HepG2 (cell line): Measurements from ENCODE around the gene PSMB10. TPM values are rescaled to one million over a fixed set of nuclear protein-coding genes. Genes with fewer than 3 reads are reported as not detected.

Experiments used
- BHLHE40 ChIP-seq: IDR thresholded peaks from 2 replicates; pipeline ENCODE4 v1.6.1; 2011; ENCODE audit warnings: low read length, improper control_type of control experiment
- CC2D1A ChIP-seq: sonication (generic); formaldehyde crosslinking; IDR thresholded peaks from 2 replicates; pipeline ENCODE4 v1.8.1; 2023; ENCODE audit warnings: mild to moderate bottlenecking, missing genetic modification reagents
- HMGA1 ChIP-seq: sonication (generic); formaldehyde crosslinking; conservative IDR thresholded peaks from 2 replicates; pipeline ENCODE4 v1.4.0; 2020; ENCODE audit warnings: missing genetic modification reagents
- MIER2 ChIP-seq: IDR thresholded peaks from 2 replicates; pipeline ENCODE4 v1.6.1; 2016; ENCODE audit warnings: missing biosample characterization, missing genetic modification reagents
- RBAK ChIP-seq: sonication (generic); formaldehyde crosslinking; IDR thresholded peaks from 2 replicates; pipeline ENCODE4 v1.5.1; 2020; ENCODE audit warnings: mild to moderate bottlenecking, missing genetic modification reagents
- RXRB ChIP-seq: IDR thresholded peaks from 2 replicates; pipeline ENCODE4 v1.6.1; 2016; ENCODE audit warnings: borderline replicate concordance, missing genetic modification reagents, missing compliant biosample characterization
- SSRP1 ChIP-seq: IDR thresholded peaks from 2 replicates; pipeline ENCODE4 v1.6.1; 2016; ENCODE audit warnings: control low read depth
- U2AF2 ChIP-seq: fragments of 200-400 bp; formaldehyde crosslinking; IDR thresholded peaks from 2 replicates; pipeline ENCODE4 v1.6.1; 2017; ENCODE audit warnings: low read depth, mild to moderate bottlenecking, low read length
- ZFP36 ChIP-seq: fragments of 150-350 bp; IDR thresholded peaks from 2 replicates; pipeline ENCODE4 v1.6.1; 2018; ENCODE audit warnings: borderline replicate concordance, low read length, low read depth; ENCODE audit not compliant: partially characterized antibody
- ZIK1 ChIP-seq: sonication (generic); formaldehyde crosslinking; IDR thresholded peaks from 2 replicates; pipeline ENCODE4 v1.5.0; 2020; ENCODE audit warnings: mild to moderate bottlenecking, low read depth, missing genetic modification reagents, borderline replicate concordance
- ZNF224 ChIP-seq: sonication (generic); formaldehyde crosslinking; IDR thresholded peaks from 2 replicates; pipeline ENCODE4 v1.5.0; 2020; ENCODE audit warnings: mild to moderate bottlenecking, missing genetic modification reagents
- ZNF543 ChIP-seq: sonication (generic); formaldehyde crosslinking; IDR thresholded peaks from 2 replicates; pipeline ENCODE4 v1.4.0; 2020; ENCODE audit warnings: mild to moderate bottlenecking, missing genetic modification reagents
- ZNF747 ChIP-seq: sonication (generic); formaldehyde crosslinking; IDR thresholded peaks from 2 replicates; pipeline ENCODE4 v1.8.1; 2023; ENCODE audit warnings: missing genetic modification reagents, mild to moderate bottlenecking, borderline replicate concordance
- ZNF766 ChIP-seq: sonication (generic); formaldehyde crosslinking; IDR thresholded peaks from 2 replicates; pipeline ENCODE4 v1.5.0; 2020; ENCODE audit warnings: missing genetic modification reagents, borderline replicate concordance
- polyA plus RNA-seq, 8 experiments: library from polyadenylated mRNA; depleted of rRNA in 3 of 8; stranded (reverse) in 7 of 8; unstranded in 1 of 8; fragments of >200 nt; fragmentation: Illumina TruSeq in 4 of 8; extraction: Trizol in 4 of 8; gene quantifications; 2 replicates each; pipeline versions ENCODE4 v1.2.1 to v1.2.3, GENCODE V29; 2011 to 2016; ENCODE audit warnings: low read depth in 4 of 8, missing spikeins in 1 of 8, mixed read lengths in 1 of 8; ENCODE audit not compliant: insufficient read depth in 1 of 8
- total RNA-seq, 5 experiments: library from RNA; depleted of rRNA; stranded (reverse); fragments of >200 nt; fragmentation: Illumina TruSeq; extraction: Trizol; gene quantifications; 2 replicates each; pipeline ENCODE4 v1.2.3, GENCODE V29; 2016; ENCODE audit warnings: low read depth in 1 of 5
- TF ChIP-seq, protein P1 (sequence below): sonication (generic); formaldehyde crosslinking; IDR thresholded peaks from 2 replicates; pipeline ENCODE4 v1.9.0; 2021; ENCODE audit warnings: mild to moderate bottlenecking, missing genetic modification reagents
- TF ChIP-seq, protein P2 (sequence below), 2 experiments: fragments of 450-650 bp in 1 of 2; sonication (generic) in 1 of 2; formaldehyde crosslinking; IDR thresholded peaks; 2 replicates each; pipeline versions ENCODE4 v1.5.0 to v1.8.0; 2020 to 2022; ENCODE audit warnings: mild to moderate bottlenecking in 1 of 2, missing genetic modification reagents in 1 of 2
- TF ChIP-seq, protein P3 (sequence below): IDR thresholded peaks from 2 replicates; pipeline ENCODE4 v1.6.1; 2016; ENCODE audit warnings: low read depth, borderline replicate concordance
- TF ChIP-seq, protein P4 (sequence below): sonication (generic); formaldehyde crosslinking; conservative IDR thresholded peaks from 2 replicates; pipeline ENCODE4 v1.4.0; 2020; ENCODE audit warnings: missing genetic modification reagents
- TF ChIP-seq, protein P5 (sequence below): sonication (generic); formaldehyde crosslinking; IDR thresholded peaks from 2 replicates; pipeline ENCODE4 v1.4.0; 2020; ENCODE audit warnings: missing genetic modification reagents, mild to moderate bottlenecking, borderline replicate concordance

The PSMB10 gene
- total and polyA plus RNA-seq, 2 of the 13 experiments (the other 11 are each of a cell fraction or from before 2014, with no cell fraction given), result 12.7 to 65.9 TPM

DNA sequence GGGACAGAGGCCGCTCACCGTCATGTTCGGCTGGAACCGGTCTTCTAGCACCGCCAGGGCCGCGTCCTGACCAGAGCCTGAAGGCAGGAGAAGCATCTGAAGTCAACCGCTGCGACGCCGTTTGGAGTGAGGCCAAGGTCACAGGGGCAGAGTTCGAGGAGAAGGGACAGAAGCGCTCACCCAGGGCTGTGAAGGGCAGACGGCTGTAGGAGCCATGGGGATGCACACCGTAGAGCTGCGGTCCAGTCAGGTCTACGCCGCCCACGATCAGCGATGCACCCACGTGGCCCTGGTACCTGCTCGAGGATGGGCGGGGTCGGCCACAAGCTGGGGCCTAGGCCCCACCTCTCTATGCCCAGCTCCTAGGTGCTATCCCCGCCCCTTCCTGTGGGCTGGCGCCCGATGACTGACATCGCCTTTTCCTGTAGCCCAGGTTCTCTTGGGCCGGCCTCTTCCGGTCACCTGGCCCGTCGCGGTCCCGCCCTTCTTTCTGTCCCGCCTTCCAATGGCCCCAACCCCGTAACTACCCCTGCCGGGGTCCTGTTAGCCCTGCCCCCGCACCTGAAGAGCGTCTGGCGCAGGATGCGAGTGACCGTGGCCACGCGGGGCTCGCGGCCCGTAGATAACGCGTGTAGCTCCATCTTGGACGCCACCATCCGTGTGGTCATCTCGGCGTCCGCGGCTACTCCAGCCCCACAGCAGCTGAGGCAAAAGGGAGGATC is 1.1 kb downstream of the PSMB10 start (continued):
- TF ChIP-seq, protein P1, sequence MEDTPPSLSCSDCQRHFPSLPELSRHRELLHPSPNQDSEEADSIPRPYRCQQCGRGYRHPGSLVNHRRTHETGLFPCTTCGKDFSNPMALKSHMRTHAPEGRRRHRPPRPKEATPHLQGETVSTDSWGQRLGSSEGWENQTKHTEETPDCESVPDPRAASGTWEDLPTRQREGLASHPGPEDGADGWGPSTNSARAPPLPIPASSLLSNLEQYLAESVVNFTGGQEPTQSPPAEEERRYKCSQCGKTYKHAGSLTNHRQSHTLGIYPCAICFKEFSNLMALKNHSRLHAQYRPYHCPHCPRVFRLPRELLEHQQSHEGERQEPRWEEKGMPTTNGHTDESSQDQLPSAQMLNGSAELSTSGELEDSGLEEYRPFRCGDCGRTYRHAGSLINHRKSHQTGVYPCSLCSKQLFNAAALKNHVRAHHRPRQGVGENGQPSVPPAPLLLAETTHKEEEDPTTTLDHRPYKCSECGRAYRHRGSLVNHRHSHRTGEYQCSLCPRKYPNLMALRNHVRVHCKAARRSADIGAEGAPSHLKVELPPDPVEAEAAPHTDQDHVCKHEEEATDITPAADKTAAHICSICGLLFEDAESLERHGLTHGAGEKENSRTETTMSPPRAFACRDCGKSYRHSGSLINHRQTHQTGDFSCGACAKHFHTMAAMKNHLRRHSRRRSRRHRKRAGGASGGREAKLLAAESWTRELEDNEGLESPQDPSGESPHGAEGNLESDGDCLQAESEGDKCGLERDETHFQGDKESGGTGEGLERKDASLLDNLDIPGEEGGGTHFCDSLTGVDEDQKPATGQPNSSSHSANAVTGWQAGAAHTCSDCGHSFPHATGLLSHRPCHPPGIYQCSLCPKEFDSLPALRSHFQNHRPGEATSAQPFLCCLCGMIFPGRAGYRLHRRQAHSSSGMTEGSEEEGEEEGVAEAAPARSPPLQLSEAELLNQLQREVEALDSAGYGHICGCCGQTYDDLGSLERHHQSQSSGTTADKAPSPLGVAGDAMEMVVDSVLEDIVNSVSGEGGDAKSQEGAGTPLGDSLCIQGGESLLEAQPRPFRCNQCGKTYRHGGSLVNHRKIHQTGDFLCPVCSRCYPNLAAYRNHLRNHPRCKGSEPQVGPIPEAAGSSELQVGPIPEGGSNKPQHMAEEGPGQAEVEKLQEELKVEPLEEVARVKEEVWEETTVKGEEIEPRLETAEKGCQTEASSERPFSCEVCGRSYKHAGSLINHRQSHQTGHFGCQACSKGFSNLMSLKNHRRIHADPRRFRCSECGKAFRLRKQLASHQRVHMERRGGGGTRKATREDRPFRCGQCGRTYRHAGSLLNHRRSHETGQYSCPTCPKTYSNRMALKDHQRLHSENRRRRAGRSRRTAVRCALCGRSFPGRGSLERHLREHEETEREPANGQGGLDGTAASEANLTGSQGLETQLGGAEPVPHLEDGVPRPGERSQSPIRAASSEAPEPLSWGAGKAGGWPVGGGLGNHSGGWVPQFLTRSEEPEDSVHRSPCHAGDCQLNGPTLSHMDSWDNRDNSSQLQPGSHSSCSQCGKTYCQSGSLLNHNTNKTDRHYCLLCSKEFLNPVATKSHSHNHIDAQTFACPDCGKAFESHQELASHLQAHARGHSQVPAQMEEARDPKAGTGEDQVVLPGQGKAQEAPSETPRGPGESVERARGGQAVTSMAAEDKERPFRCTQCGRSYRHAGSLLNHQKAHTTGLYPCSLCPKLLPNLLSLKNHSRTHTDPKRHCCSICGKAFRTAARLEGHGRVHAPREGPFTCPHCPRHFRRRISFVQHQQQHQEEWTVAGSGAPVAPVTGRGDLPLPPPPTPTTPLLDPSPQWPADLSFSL, result peak; percentile 28; the same call in 1 of the 2 replicates
- TF ChIP-seq SSRP1 (no peak; the same call in 1 of the 2 replicates), U2AF2 (no peak), ZNF747 (CRISPR knock-in tag) (no peak), ZNF224 (CRISPR knock-in tag) (peak; percentile 48; the same call in 1 of the 2 replicates), HMGA1 (CRISPR knock-in tag) (no peak), ZNF543 (CRISPR knock-in tag) (peak; percentile 91), RXRB (CRISPR knock-in tag) (peak; percentile 65), BHLHE40 (no peak; the same call in 1 of the 2 replicates), ZNF766 (CRISPR knock-in tag) (peak; percentile 81; the same call in 1 of the 2 replicates), ZFP36 (no peak), MIER2 (CRISPR knock-in tag) (no peak), CC2D1A (CRISPR knock-in tag) (no peak), ZIK1 (CRISPR knock-in tag) (peak; percentile 81; the same call in 1 of the 2 replicates), RBAK (CRISPR knock-in tag) (no peak)
- TF ChIP-seq, protein P2, sequence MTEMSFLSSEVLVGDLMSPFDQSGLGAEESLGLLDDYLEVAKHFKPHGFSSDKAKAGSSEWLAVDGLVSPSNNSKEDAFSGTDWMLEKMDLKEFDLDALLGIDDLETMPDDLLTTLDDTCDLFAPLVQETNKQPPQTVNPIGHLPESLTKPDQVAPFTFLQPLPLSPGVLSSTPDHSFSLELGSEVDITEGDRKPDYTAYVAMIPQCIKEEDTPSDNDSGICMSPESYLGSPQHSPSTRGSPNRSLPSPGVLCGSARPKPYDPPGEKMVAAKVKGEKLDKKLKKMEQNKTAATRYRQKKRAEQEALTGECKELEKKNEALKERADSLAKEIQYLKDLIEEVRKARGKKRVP (CRISPR knock-in tag; IDR thresholded peaks at IDR 0.05), result peak in 1 of 2 experiments; percentile 57; a peak in 2 of 4 replicates
- TF ChIP-seq, protein P3, sequence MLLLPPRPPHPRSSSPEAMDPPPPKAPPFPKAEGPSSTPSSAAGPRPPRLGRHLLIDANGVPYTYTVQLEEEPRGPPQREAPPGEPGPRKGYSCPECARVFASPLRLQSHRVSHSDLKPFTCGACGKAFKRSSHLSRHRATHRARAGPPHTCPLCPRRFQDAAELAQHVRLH, result peak; percentile 61
- TF ChIP-seq, protein P4, sequence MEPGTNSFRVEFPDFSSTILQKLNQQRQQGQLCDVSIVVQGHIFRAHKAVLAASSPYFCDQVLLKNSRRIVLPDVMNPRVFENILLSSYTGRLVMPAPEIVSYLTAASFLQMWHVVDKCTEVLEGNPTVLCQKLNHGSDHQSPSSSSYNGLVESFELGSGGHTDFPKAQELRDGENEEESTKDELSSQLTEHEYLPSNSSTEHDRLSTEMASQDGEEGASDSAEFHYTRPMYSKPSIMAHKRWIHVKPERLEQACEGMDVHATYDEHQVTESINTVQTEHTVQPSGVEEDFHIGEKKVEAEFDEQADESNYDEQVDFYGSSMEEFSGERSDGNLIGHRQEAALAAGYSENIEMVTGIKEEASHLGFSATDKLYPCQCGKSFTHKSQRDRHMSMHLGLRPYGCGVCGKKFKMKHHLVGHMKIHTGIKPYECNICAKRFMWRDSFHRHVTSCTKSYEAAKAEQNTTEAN, result peak; percentile 55
- TF ChIP-seq, protein P5, sequence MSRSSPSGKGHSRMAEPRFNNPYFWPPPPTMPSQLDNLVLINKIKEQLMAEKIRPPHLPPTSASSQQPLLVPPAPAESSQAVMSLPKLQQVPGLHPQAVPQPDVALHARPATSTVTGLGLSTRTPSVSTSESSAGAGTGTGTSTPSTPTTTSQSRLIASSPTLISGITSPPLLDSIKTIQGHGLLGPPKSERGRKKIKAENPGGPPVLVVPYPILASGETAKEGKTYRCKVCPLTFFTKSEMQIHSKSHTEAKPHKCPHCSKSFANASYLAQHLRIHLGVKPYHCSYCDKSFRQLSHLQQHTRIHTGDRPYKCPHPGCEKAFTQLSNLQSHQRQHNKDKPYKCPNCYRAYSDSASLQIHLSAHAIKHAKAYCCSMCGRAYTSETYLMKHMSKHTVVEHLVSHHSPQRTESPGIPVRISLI, result peak; percentile 65; the same call in 1 of the 2 replicates
